ENCODE data around the gene FOXP1. TPM values are rescaled to one million over a fixed set of nuclear protein-coding genes. Genes with fewer than 3 reads are reported as not detected.

FOXP1 gene
- total and polyA plus RNA-seq, 4 donors = 4.9 to 35.4 (median 32.0) TPM

DNA sequence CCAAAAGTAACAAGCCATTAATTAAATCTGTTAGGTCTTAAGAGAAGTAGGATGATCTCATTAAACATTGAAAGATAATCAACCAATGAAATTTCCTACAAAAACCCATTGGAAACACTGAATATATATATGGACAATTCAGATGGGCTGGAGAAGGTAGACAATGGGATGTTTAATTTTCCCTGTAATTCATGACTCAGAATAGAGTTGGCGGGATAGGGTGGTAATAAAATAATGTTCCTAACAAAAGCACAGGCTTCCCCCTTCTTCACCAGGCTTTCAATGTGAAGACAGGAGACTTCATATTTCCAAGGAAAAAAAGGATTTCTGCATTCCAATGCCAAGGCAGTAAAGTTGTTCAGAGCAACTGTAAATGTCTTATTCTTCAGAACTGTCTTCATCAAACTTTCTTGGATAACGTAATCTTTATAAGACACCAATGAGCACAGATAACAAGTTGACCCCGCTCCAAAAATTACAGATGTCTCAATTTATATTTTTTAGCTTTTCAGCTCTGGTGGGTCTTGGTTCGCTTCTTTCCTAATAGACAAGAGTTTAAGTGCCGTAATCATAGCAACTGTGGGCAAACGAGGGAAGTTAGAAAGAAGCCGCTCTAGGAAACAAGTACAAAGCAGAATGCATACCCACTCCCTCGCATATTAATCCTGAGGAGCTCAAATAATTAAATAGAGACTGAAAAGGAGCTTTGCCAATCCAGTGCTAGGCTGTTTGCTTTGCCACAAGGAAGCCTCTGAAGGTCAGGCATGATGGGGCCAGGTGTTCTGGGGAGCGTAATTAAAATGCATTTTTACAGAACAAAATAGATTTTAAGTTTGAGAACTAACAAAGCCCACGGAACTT, 377.0 kb downstream of the FOXP1 start:
- Histone ChIP-seq H3K4me1 (ENCODE audit: control insufficient read depth in 4 of 4, insufficient read depth in 4 of 4, low read length in 3 of 4) (peaks cover 6 to 49% (median 40%) of the 10 kb centered on the region in 4 donors), H3K4me3 (ENCODE audit: low read depth in 1 of 3, low read length in 3 of 3) (no peak overlapping the region), H3K27me3 (ENCODE audit: control insufficient read depth in 4 of 4, insufficient read depth in 4 of 4, low read length in 3 of 4) (no peaks in the 10 kb centered on the region), H3K27ac (ENCODE audit: low read depth in 1 of 2, low read length in 2 of 2) (no peak overlapping the region), H3K9ac (ENCODE audit: low read depth in 1 of 2, low read length in 2 of 2) (no peak overlapping the region), H3K36me3 (ENCODE audit: control insufficient read depth in 4 of 4, insufficient read depth in 3 of 4, low read depth in 1 of 4, low read length in 3 of 4) (no peaks in the 10 kb centered on the region), H3K9me3 (ENCODE audit: control insufficient read depth in 4 of 4, low read length in 3 of 4) (no peaks in the 10 kb centered on the region)
- TF ChIP-seq YY1 (IDR thresholded peaks at IDR 0.05) = no peak
- no peak for TF ChIP-seq RAD21 (IDR thresholded peaks at IDR 0.05)
- TF ChIP-seq NR2F2 (IDR thresholded peaks at IDR 0.05) = no peak
- TF ChIP-seq, protein P1, sequence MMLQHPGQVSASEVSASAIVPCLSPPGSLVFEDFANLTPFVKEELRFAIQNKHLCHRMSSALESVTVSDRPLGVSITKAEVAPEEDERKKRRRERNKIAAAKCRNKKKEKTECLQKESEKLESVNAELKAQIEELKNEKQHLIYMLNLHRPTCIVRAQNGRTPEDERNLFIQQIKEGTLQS (IDR thresholded peaks at IDR 0.05) = no peak
- TF ChIP-seq FOXA2 (IDR thresholded peaks at IDR 0.05) = no peak
- DNase-seq (ENCODE audit: low spot score) = no peak
- WGBS = 89% methylated on average over 10 of the region's 10 CpGs

DNA sequence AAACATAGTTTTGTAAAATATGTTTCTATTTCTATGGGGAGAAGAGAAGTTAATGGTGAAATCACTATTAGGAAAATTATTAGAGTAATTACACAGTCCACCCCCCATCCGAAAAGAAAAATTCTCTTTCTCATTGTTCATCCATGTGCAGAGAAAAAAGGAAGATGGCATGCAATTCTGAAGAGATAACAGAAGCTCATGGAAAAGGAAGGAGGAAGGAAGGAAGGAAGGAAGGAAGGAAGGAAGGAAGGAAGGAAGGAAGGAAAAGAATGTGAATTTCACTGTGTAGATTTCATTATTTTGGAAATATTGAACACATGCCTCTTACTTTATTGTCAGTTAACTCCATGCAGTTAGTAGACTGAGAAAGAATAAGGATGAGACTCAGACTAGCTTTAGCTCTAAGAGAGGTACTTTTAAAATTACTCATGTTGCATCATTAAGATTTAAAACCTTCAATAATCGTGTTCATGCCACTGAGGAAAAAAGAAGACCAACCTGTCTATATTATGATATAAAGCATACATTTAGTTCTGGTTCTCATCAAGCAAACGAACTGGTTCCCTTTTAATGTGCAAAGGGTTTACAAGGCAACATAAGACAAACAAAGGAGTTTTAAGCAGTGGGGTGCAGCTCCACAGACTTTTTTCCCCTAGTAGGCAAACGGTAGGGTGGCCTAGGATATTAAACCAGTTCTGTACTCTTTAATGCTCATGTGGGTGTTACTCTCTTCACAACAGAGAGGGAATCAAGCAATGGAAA, 379.6 kb downstream of the FOXP1 start:
- DNase-seq (ENCODE audit: low spot score) = no peak
- H3K27me3 ChIP-seq (ENCODE audit: control insufficient read depth in 4 of 4, insufficient read depth in 4 of 4, low read length in 3 of 4) = no peaks in the 10 kb centered on the region
- H3K4me3 ChIP-seq (ENCODE audit: low read depth in 1 of 3, low read length in 3 of 3) = no peak overlapping the region
- H3K4me1 ChIP-seq (ENCODE audit: control insufficient read depth in 4 of 4, insufficient read depth in 4 of 4, low read length in 3 of 4) = peaks cover 0 to 30% (median 18%) of the 10 kb centered on the region in 4 donors
- H3K36me3 ChIP-seq (ENCODE audit: control insufficient read depth in 4 of 4, insufficient read depth in 3 of 4, low read depth in 1 of 4, low read length in 3 of 4) = no peaks in the 10 kb centered on the region
- TF ChIP-seq SP1 (IDR thresholded peaks at IDR 0.05) (no peak), JUND (IDR thresholded peaks at IDR 0.05) (no peak), HNF4A (conservative IDR thresholded peaks at IDR 0.05) (no peak), NR2F2 (IDR thresholded peaks at IDR 0.05) (no peak), FOXA2 (IDR thresholded peaks at IDR 0.05) (no peak), YY1 (IDR thresholded peaks at IDR 0.05) (no peak), TAF1 (conservative IDR thresholded peaks at IDR 0.05) (no peak), GABPA (IDR thresholded peaks at IDR 0.05 in 1 of 2, conservative IDR thresholded peaks at IDR 0.05 in 1 of 2) (no peak), FOXA1 (IDR thresholded peaks at IDR 0.05) (no peak), RAD21 (IDR thresholded peaks at IDR 0.05) (no peak), RXRA (IDR thresholded peaks at IDR 0.05) (no peak), EGR1 (IDR thresholded peaks at IDR 0.05; ENCODE audit: low read depth in 2 of 2) (no peak), HNF4G (IDR thresholded peaks at IDR 0.05) (no peak)
- TF ChIP-seq, protein P2, sequence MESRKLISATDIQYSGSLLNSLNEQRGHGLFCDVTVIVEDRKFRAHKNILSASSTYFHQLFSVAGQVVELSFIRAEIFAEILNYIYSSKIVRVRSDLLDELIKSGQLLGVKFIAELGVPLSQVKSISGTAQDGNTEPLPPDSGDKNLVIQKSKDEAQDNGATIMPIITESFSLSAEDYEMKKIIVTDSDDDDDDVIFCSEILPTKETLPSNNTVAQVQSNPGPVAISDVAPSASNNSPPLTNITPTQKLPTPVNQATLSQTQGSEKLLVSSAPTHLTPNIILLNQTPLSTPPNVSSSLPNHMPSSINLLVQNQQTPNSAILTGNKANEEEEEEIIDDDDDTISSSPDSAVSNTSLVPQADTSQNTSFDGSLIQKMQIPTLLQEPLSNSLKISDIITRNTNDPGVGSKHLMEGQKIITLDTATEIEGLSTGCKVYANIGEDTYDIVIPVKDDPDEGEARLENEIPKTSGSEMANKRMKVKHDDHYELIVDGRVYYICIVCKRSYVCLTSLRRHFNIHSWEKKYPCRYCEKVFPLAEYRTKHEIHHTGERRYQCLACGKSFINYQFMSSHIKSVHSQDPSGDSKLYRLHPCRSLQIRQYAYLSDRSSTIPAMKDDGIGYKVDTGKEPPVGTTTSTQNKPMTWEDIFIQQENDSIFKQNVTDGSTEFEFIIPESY (IDR thresholded peaks at IDR 0.05) = no peak
- TF ChIP-seq, protein P3, sequence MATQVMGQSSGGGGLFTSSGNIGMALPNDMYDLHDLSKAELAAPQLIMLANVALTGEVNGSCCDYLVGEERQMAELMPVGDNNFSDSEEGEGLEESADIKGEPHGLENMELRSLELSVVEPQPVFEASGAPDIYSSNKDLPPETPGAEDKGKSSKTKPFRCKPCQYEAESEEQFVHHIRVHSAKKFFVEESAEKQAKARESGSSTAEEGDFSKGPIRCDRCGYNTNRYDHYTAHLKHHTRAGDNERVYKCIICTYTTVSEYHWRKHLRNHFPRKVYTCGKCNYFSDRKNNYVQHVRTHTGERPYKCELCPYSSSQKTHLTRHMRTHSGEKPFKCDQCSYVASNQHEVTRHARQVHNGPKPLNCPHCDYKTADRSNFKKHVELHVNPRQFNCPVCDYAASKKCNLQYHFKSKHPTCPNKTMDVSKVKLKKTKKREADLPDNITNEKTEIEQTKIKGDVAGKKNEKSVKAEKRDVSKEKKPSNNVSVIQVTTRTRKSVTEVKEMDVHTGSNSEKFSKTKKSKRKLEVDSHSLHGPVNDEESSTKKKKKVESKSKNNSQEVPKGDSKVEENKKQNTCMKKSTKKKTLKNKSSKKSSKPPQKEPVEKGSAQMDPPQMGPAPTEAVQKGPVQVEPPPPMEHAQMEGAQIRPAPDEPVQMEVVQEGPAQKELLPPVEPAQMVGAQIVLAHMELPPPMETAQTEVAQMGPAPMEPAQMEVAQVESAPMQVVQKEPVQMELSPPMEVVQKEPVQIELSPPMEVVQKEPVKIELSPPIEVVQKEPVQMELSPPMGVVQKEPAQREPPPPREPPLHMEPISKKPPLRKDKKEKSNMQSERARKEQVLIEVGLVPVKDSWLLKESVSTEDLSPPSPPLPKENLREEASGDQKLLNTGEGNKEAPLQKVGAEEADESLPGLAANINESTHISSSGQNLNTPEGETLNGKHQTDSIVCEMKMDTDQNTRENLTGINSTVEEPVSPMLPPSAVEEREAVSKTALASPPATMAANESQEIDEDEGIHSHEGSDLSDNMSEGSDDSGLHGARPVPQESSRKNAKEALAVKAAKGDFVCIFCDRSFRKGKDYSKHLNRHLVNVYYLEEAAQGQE (IDR thresholded peaks at IDR 0.05) = no peak
- TF ChIP-seq, protein P1 (IDR thresholded peaks at IDR 0.05) = no peak
- TF ChIP-seq, protein P4, sequence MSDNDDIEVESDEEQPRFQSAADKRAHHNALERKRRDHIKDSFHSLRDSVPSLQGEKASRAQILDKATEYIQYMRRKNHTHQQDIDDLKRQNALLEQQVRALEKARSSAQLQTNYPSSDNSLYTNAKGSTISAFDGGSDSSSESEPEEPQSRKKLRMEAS (IDR thresholded peaks at IDR 0.05) = no peak
- H3K27ac ChIP-seq (ENCODE audit: low read depth in 1 of 2, low read length in 2 of 2) = no peak overlapping the region
- 89% methylated on average over 4 of the region's 4 CpGs for WGBS
- H3K9ac ChIP-seq (ENCODE audit: low read depth in 1 of 2, low read length in 2 of 2) = no peak overlapping the region
- H3K9me3 ChIP-seq (ENCODE audit: control insufficient read depth in 4 of 4, low read length in 3 of 4) = no peaks in the 10 kb centered on the region
